ENCODE results near the gene YWHAH.

YWHAH gene

GRCh38 chr22:31906086-31906485 is 38.2 kb upstream of the YWHAH start:
- Histone ChIP-seq H3K9me2 (replicated peaks; ENCODE audit: insufficient read depth, low read length) (no peaks in the 10 kb centered on the region), H3F3A (ENCODE audit: insufficient read depth) (no peaks in the 10 kb centered on the region), H4K20me1 (ENCODE audit: low read depth, low read length) (no peaks in the 10 kb centered on the region), H3K4me2 (ENCODE audit: low read depth, low read length, poor library complexity, severe bottlenecking) (no peak overlapping the region), H3K36me3 (ENCODE audit: low read length) (no peaks in the 10 kb centered on the region; the same call in 1 of the 2 replicates), H2AFZ (ENCODE audit: low read depth, low read length, severe bottlenecking) (no peak overlapping the region), H3K9ac (ENCODE audit: low read length) (no peak overlapping the region), H3K79me2 (ENCODE audit: insufficient read depth, low read length) (no peaks in the 10 kb centered on the region), H3K4me3 (ENCODE audit: insufficient read depth, low read length, poor library complexity, severe bottlenecking) (no peak overlapping the region), H3K27me3 (ENCODE audit: low read length) (no peaks in the 10 kb centered on the region), H3K9me3 (ENCODE audit: insufficient read depth, low read length) (no peaks in the 10 kb centered on the region), H3K27ac (ENCODE audit: low read depth, low read length) (no peak overlapping the region)
- TF ChIP-seq EZH2phosphoT487 (conservative IDR thresholded peaks at IDR 0.05; ENCODE audit: low read length) (no peak), CTCF (IDR thresholded peaks at IDR 0.05; ENCODE audit: insufficient read depth, low read length, poor library complexity, severe bottlenecking) (no peak)

- H3K4me2 ChIP-seq (ENCODE audit: low read depth, low read length, poor library complexity, severe bottlenecking), result no peak overlapping the region
- no peaks in the 10 kb centered on the region for H3K27me3 ChIP-seq (ENCODE audit: low read length)
- no peaks in the 10 kb centered on the region for H3K9me3 ChIP-seq (ENCODE audit: insufficient read depth, low read length)
- H3K36me3 ChIP-seq (ENCODE audit: low read length), result no peaks in the 10 kb centered on the region; the same call in 1 of the 2 replicates
- no peaks in the 10 kb centered on the region for H3K79me2 ChIP-seq (ENCODE audit: insufficient read depth, low read length)
- no peak overlapping the region for H3K4me3 ChIP-seq (ENCODE audit: insufficient read depth, low read length, poor library complexity, severe bottlenecking)
- no peak overlapping the region for H2AFZ ChIP-seq (ENCODE audit: low read depth, low read length, severe bottlenecking)
- no peak overlapping the region for H3K27ac ChIP-seq (ENCODE audit: low read depth, low read length)
- no peak overlapping the region for H3K9ac ChIP-seq (ENCODE audit: low read length)
- no peak for TF ChIP-seq CTCF (IDR thresholded peaks at IDR 0.05; ENCODE audit: insufficient read depth, low read length, poor library complexity, severe bottlenecking)
- no peak for TF ChIP-seq EZH2phosphoT487 (conservative IDR thresholded peaks at IDR 0.05; ENCODE audit: low read length)
- H3K9me2 ChIP-seq (replicated peaks; ENCODE audit: insufficient read depth, low read length), result no peaks in the 10 kb centered on the region
- H4K20me1 ChIP-seq (ENCODE audit: low read depth, low read length), result no peaks in the 10 kb centered on the region
- no peaks in the 10 kb centered on the region for H3F3A ChIP-seq (ENCODE audit: insufficient read depth)
Observed at GRCh38 chr22:31906569-31906968, 37.8 kb upstream of the YWHAH start.

- Histone ChIP-seq H3K9ac (ENCODE audit: low read length) (no peak overlapping the region), H2AFZ (ENCODE audit: low read depth, low read length, severe bottlenecking) (no peak overlapping the region), H3K9me2 (replicated peaks; ENCODE audit: insufficient read depth, low read length) (no peaks in the 10 kb centered on the region), H3K36me3 (ENCODE audit: low read length) (no peaks in the 10 kb centered on the region), H3K27ac (ENCODE audit: low read depth, low read length) (no peak overlapping the region), H3K79me2 (ENCODE audit: insufficient read depth, low read length) (no peaks in the 10 kb centered on the region), H4K20me1 (ENCODE audit: low read depth, low read length) (no peaks in the 10 kb centered on the region), H3F3A (ENCODE audit: insufficient read depth) (no peaks in the 10 kb centered on the region), H3K4me3 (ENCODE audit: insufficient read depth, low read length, poor library complexity, severe bottlenecking) (no peak overlapping the region), H3K4me2 (ENCODE audit: low read depth, low read length, poor library complexity, severe bottlenecking) (no peak overlapping the region), H3K27me3 (ENCODE audit: low read length) (no peaks in the 10 kb centered on the region), H3K9me3 (ENCODE audit: insufficient read depth, low read length) (no peaks in the 10 kb centered on the region)
- TF ChIP-seq CTCF (IDR thresholded peaks at IDR 0.05; ENCODE audit: insufficient read depth, low read length, poor library complexity, severe bottlenecking) (no peak), EZH2phosphoT487 (conservative IDR thresholded peaks at IDR 0.05; ENCODE audit: low read length) (no peak)
Observed at GRCh38 chr22:31909977-31910376, 34.4 kb upstream of the YWHAH start.
